CD14-positive monocyte (primary cell): ENCODE measurements around the gene MAPKAPK3. TPM values are rescaled to one million over a fixed set of nuclear protein-coding genes. Genes with fewer than 3 reads are reported as not detected.

Experiments
- DNase-seq, 3 donors: peaks; one replicate each; pipeline ENCODE4 v3.0.0-alpha.2; 2011 to 2022
- H2AFZ ChIP-seq: 2 replicates; pipeline ENCODE4 v1.6.0; 2012; ENCODE audit warnings: mild to moderate bottlenecking, low read depth, low read length, inconsistent platforms; ENCODE audit not compliant: insufficient read depth, poor library complexity, severe bottlenecking
- H3K27ac ChIP-seq, 2 donors: 1 replicate in 1 of 2; 2 replicates in 1 of 2; pipeline ENCODE4 v1.5.1; 2012 to 2013; ENCODE audit warnings: low read length in 2 of 2, control low read depth in 1 of 2, inconsistent platforms in 1 of 2, low read depth in 1 of 2, mild to moderate bottlenecking in 1 of 2
- H3K27me3 ChIP-seq, 2 donors: one replicate each; pipeline versions ENCODE4 v1.6.0 to v1.6.1; 2011 to 2013; ENCODE audit warnings: low read length in 2 of 2; ENCODE audit not compliant: control insufficient read depth in 2 of 2, insufficient read depth in 2 of 2
- H3K36me3 ChIP-seq, 2 donors: replicated peaks in 1 of 2; 1 replicate in 1 of 2; 2 replicates in 1 of 2; pipeline versions ENCODE4 v1.5.1 to v1.6.1; 2012 to 2013; ENCODE audit warnings: low read length in 2 of 2, control low read depth in 1 of 2, inconsistent platforms in 1 of 2, mild to moderate bottlenecking in 1 of 2; ENCODE audit not compliant: insufficient read depth in 2 of 2, control insufficient read depth in 1 of 2
- H3K4me1 ChIP-seq, 2 donors: 1 replicate in 1 of 2; 2 replicates in 1 of 2; pipeline versions ENCODE4 v1.5.1 to v1.6.1; 2012 to 2013; ENCODE audit warnings: low read length in 2 of 2, control low read depth in 1 of 2, inconsistent platforms in 1 of 2, mild to moderate bottlenecking in 1 of 2, moderate library complexity in 1 of 2; ENCODE audit not compliant: insufficient read depth in 2 of 2, control insufficient read depth in 1 of 2
- H3K4me2 ChIP-seq: replicated peaks from 2 replicates; pipeline ENCODE3; 2012; ENCODE audit warnings: low read length, moderate library complexity, mild to moderate bottlenecking; ENCODE audit not compliant: poor library complexity, severe bottlenecking; ENCODE audit errors: extremely low read depth
- H3K4me3 ChIP-seq, 3 experiments: fragments of 200-600 bp in 1 of 3; sonication (generic) in 1 of 3; replicated peaks in 1 of 3; 1 replicate in 2 of 3; 2 replicates in 1 of 3; pipeline ENCODE4 v1.5.1; 2011 to 2013; ENCODE audit warnings: low read length in 3 of 3, mild to moderate bottlenecking in 3 of 3, control low read depth in 2 of 3, low read depth in 2 of 3, inconsistent platforms in 1 of 3, moderate library complexity in 1 of 3
- H3K79me2 ChIP-seq: 2 replicates; pipeline ENCODE4 v1.6.0; 2012; ENCODE audit warnings: mild to moderate bottlenecking, control low read depth, inconsistent platforms, low read length, moderate library complexity; ENCODE audit not compliant: insufficient read depth
- H3K9ac ChIP-seq: 2 replicates; pipeline ENCODE4 v1.6.0; 2017; ENCODE audit warnings: low read length, mild to moderate bottlenecking; ENCODE audit not compliant: insufficient read depth, poor library complexity, severe bottlenecking
- H3K9me3 ChIP-seq, 2 donors: replicated peaks in 1 of 2; 1 replicate in 1 of 2; 2 replicates in 1 of 2; pipeline versions ENCODE4 v1.5.1 to v1.6.1; 2012 to 2013; ENCODE audit warnings: low read length in 2 of 2, control low read depth in 1 of 2; ENCODE audit not compliant: control insufficient read depth in 1 of 2, insufficient read depth in 1 of 2
- H4K20me1 ChIP-seq: 2 replicates; pipeline ENCODE4 v1.6.0; 2012; ENCODE audit warnings: mild to moderate bottlenecking, low read length, control low read depth, moderate library complexity; ENCODE audit not compliant: insufficient read depth
- H3K27ac Mint-ChIP-seq, 7 donors: one replicate each; pipeline ENCODE4 v1.8.0; 2020; ENCODE audit warnings: mild to moderate bottlenecking in 7 of 7, mixed read lengths in 7 of 7, moderate library complexity in 6 of 7, inconsistent platforms in 2 of 7
- H3K27me3 Mint-ChIP-seq, 3 donors: one replicate each; pipeline ENCODE4 v1.8.0; 2021 to 2022; ENCODE audit warnings: low read depth in 3 of 3, mild to moderate bottlenecking in 3 of 3, mixed read lengths in 3 of 3, moderate library complexity in 3 of 3, inconsistent platforms in 1 of 3
- H3K36me3 Mint-ChIP-seq, 2 donors: one replicate each; pipeline ENCODE4 v1.8.0; 2020; ENCODE audit warnings: mixed read lengths in 2 of 2, inconsistent platforms in 1 of 2, mild to moderate bottlenecking in 1 of 2
- H3K4me1 Mint-ChIP-seq: one replicate; pipeline ENCODE4 v1.8.0; 2020; ENCODE audit warnings: mild to moderate bottlenecking, mixed read lengths
- H3K4me3 Mint-ChIP-seq, 2 donors: one replicate each; pipeline ENCODE4 v1.8.0; 2020; ENCODE audit warnings: mild to moderate bottlenecking in 2 of 2, mixed read lengths in 2 of 2, moderate library complexity in 1 of 2
- H3K9me3 Mint-ChIP-seq, 7 donors: one replicate each; pipeline ENCODE4 v1.8.0; 2020 to 2022; ENCODE audit warnings: mixed read lengths in 7 of 7, mild to moderate bottlenecking in 6 of 7, moderate library complexity in 6 of 7, inconsistent platforms in 2 of 7
- CTCF ChIP-seq: fragments of 200-600 bp; IDR thresholded peaks from one replicate; pipeline ENCODE4 v1.8.0; 2022; ENCODE audit warnings: antibody characterized with exemption, mild to moderate bottlenecking
- WGBS: methylation state at CpG from one replicate; pipeline ENCODE4 v1.1.5; 2013; ENCODE audit warnings: missing lambda C conversion rate; ENCODE audit not compliant: insufficient coverage; 5-methylcytosine and 5-hydroxymethylcytosine counted together
- intact Hi-C, 2 donors: fragments of 100-400 bp; cut with micrococcal nuclease; formaldehyde crosslinking; loops; one replicate each; pipeline versions ENCODE4 v1.15.0 to v1.15.1; 2023
- polyA plus RNA-seq, 3 donors: library from polyadenylated mRNA; depleted of rRNA in 1 of 3; unstranded in 2 of 3; stranded (reverse) in 1 of 3; fragments of 300-500 nt in 2 of 3; fragments of >200 nt in 1 of 3; fragmentation: Illumina TruSeq in 2 of 3; gene quantifications; 1 replicate in 2 of 3; 2 replicates in 1 of 3; pipeline ENCODE4 v1.2.3, GENCODE V29; 2012 to 2021

The MAPKAPK3 gene
- polyA plus RNA-seq, 3 donors: 173 to 252 (median 201) TPM

DNA sequence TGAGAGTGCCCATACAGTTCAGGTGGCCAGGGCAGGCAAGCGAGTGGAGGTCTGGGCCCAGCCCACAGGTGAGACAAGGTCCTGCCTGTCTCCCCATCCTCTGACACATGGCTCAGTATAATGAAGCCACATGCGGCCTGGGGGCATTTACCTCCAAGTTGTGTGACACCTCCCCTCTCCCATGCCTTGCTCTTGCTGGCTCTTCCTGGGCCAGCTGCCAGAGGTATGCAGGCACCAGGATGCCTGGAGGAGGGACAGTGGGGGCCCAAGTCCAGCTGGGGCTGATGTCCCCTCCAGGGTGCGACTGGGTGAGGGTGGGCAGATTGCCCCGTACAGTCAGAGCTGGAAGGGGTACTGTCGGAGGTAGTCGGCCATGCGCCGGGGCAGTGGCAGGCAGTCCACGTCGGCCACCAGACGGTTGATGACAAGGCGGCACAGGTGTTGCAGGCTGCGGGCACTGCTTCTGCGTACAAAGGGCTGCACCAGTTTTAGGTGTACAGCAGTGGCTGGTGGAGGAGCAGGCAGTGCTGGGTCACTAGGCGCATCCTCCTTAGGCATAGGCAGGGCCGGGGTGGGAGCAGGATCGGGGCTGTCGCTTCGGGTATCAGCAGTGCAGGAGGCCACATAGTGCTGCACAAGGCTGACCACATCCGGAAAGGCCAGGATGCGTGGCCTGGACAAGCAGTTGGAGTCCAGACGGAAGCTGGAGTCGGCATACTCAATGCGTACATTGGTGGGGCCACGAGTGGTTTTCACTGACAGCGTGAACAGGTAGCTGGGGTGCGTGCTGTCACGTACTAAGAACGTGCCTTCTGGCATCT lies 9.5 kb upstream of the MAPKAPK3 start:
- intact Hi-C loops: loop anchor here in 1 of 2 donors (2.0 kb wide), 1 partner anchor 15 kb away; no protein-coding TSS in a partner anchor
- Histone ChIP-seq H3K9me3 (no peaks in the 10 kb centered on the region), H3K79me2 (peaks cover 87% of the 10 kb centered on the region), H3K4me2 (no peak overlapping the region), H4K20me1 (peaks cover 62% of the 10 kb centered on the region), H3K4me1 (peaks cover 85 to 97% of the 10 kb centered on the region in 2 donors), H3K27ac (peak overlapping the region in 1 of 2 donors; percentile 17), H3K36me3 (peaks cover 29 to 40% of the 10 kb centered on the region in 2 donors), H3K4me3 (no peak overlapping the region), H2AFZ (no peak overlapping the region), H3K27me3 (no peaks in the 10 kb centered on the region), H3K9ac (no peak overlapping the region)
- TF ChIP-seq CTCF: no peak
- Mint-ChIP-seq H3K4me3 (no peak overlapping the region), H3K9me3 (no peaks in the 10 kb centered on the region), H3K27me3 (peaks cover 0 to 3% (median 0%) of the 10 kb centered on the region in 3 donors), H3K27ac (peak overlapping the region in 3 of 7 donors; percentile 35 to 60 (median 40)), H3K4me1 (peaks cover 92% of the 10 kb centered on the region), H3K36me3 (peaks cover 59 to 66% of the 10 kb centered on the region in 2 donors)
- no peak for DNase-seq
- 87% methylated on average over 29 of the region's 29 CpGs for WGBS

DNA sequence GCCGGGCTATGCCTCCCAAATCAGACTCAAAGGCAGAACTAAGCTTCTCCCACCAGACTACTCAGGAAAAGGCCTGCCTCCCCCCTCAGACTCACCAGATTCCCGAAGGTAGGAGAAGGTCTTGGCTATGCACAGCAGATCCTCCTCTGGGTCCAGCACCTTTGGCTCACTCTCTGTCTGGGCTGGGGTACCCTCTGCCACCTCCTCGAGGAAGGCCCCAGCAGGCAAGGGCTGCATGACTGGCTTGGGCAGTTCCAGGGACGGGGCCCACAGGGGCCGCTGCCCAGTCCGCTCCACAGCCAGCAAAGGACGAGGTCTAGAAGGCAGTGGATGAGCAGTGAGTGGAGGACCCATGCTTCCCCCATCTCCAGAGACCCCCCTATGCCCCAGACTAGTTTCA lies 8.7 kb upstream of the MAPKAPK3 start:
- Histone ChIP-seq H3K79me2 (peaks cover 81% of the 10 kb centered on the region), H3K36me3 (peaks cover 29 to 40% of the 10 kb centered on the region in 2 donors), H3K4me1 (peaks cover 85 to 97% of the 10 kb centered on the region in 2 donors), H3K27me3 (no peaks in the 10 kb centered on the region), H3K9ac (no peak overlapping the region), H4K20me1 (peaks cover 62% of the 10 kb centered on the region), H3K27ac (peak overlapping the region in 1 of 2 donors; percentile 28), H3K4me2 (peak overlapping the region; percentile 96), H2AFZ (no peak overlapping the region), H3K9me3 (no peaks in the 10 kb centered on the region), H3K4me3 (peak overlapping the region in 1 of 3 experiments; percentile 93)
- H3K4me1 Mint-ChIP-seq: peaks cover 92% of the 10 kb centered on the region
- 78% methylated on average over 2 of the region's 7 CpGs for WGBS
- H3K9me3 Mint-ChIP-seq: no peaks in the 10 kb centered on the region
- intact Hi-C loops: loop anchor here in 1 of 2 donors (2.0 kb wide), 1 partner anchor 15 kb away; no protein-coding TSS in a partner anchor
- no peak for TF ChIP-seq CTCF
- peaks cover 0 to 5% (median 0%) of the 10 kb centered on the region in 3 donors for H3K27me3 Mint-ChIP-seq
- peaks cover 51 to 58% of the 10 kb centered on the region in 2 donors for H3K36me3 Mint-ChIP-seq
- no peak overlapping the region for H3K4me3 Mint-ChIP-seq
- H3K27ac Mint-ChIP-seq: peak overlapping the region in 4 of 7 donors; percentile 25 to 60 (median 54)
- DNase-seq: no peak
